HG03354 (cell line): ENCODE data around the gene LENG8.
"Not testable (repeated sequence)": the region's sequence is repeated elsewhere in the genome, so short reads cannot be mapped to it uniquely, and the experiment has no call there.

Source experiments
- ATAC-seq: cut with Tn5 transposase; IDR thresholded peaks from one replicate; pipeline ENCODE4 v1.9.1; 2021; ENCODE audit warnings: mild to moderate bottlenecking; ENCODE audit not compliant: unreplicated experiment, poor library complexity, severe bottlenecking

Gene LENG8

GRCh38 chr19:54459282-54460229 lies 10.6 kb downstream of the LENG8 start:
- no peak for ATAC-seq

- no peak for ATAC-seq
Measured at GRCh38 chr19:54460230-54461005, 11.4 kb downstream of the LENG8 start.

GRCh38 chr19:54461210-54461609 lies 12.2 kb downstream of the LENG8 start:
- no peak for ATAC-seq

- no peak for ATAC-seq
Measured at GRCh38 chr19:54461613-54462012, 12.6 kb downstream of the LENG8 start.

GRCh38 chr19:54462047-54462654 lies 13.2 kb downstream of the LENG8 start:
- no peak for ATAC-seq

- ATAC-seq = peak; percentile 21
Measured at GRCh38 chr19:54462655-54463530, 13.9 kb downstream of the LENG8 start.

GRCh38 chr19:54463531-54464043 lies 14.6 kb downstream of the LENG8 start, which contains the start of gene LENG9:
TSS of gene LENG9 (minus strand) at chr19:54463778. CDS start at chr19:54463526, 252 bp downstream.
- peak; percentile 65 for ATAC-seq

- ATAC-seq = peak; percentile 55
Measured at GRCh38 chr19:54464044-54464629, 15.1 kb downstream of the LENG8 start.

- peak; percentile 46 for ATAC-seq
Measured at GRCh38 chr19:54464630-54465425, 15.8 kb downstream of the LENG8 start.

GRCh38 chr19:54465426-54466109 lies 16.6 kb downstream of the LENG8 start:
- no peak for ATAC-seq

- not testable (repeated sequence) for ATAC-seq
Measured at GRCh38 chr19:54466110-54466480, 17.1 kb downstream of the LENG8 start.

- ATAC-seq = no peak
Measured at GRCh38 chr19:54469496-54469934, 20.5 kb downstream of the LENG8 start.

GRCh38 chr19:54470276-54470887 lies 21.4 kb downstream of the LENG8 start:
- no peak for ATAC-seq

GRCh38 chr19:54470991-54471782 lies 22.2 kb downstream of the LENG8 start:
- ATAC-seq = no peak

- no peak for ATAC-seq
Measured at GRCh38 chr19:54473071-54473891, 24.3 kb downstream of the LENG8 start, which contains the start of gene CDC42EP5. TSS of gene CDC42EP5 (minus strand) at chr19:54473296. CDS start at chr19:54465547, 7,749 bp downstream.
